Stimulated activated CD8-positive, alpha-beta memory T cell treated with anti-CD3 and anti-CD28 coated beads, Interleukin-4, amount 100 ng/mL, for 4 hours (primary cell): ENCODE data around the gene FAM171A1.
A peak's percentile ranks its signal among the peaks of the same experiment; 100 is the strongest.
"Not testable (repeated sequence)": the region's sequence is repeated elsewhere in the genome, so short reads cannot be mapped to it uniquely, and the experiment has no call there.

Source experiments
- DNase-seq, 2 donors: peaks; one replicate each; pipeline ENCODE4 v3.0.0-alpha.2; 2020; ENCODE audit warnings: low read depth in 2 of 2, low spot score in 1 of 2

Gene FAM171A1

GRCh38 chr10:15370856-15371701 lies at the start of gene FAM171A1:
Gene FAM171A1 (minus strand): TSS chr10:15371289. CDS start chr10:15371052, 237 bp downstream.
- DNase-seq: peak in 1 of 2 donors; percentile 3

- no peak for DNase-seq
Measured at GRCh38 chr10:15420858-15421257, 49.8 kb upstream of the FAM171A1 start.

- no peak for DNase-seq
Measured at GRCh38 chr10:15419279-15419874, 48.3 kb upstream of the FAM171A1 start.

GRCh38 chr10:15416034-15416433 lies 44.9 kb upstream of the FAM171A1 start:
- DNase-seq: no peak

GRCh38 chr10:15411010-15411409 lies 39.9 kb upstream of the FAM171A1 start:
- no peak for DNase-seq

GRCh38 chr10:15409350-15409749 lies 38.3 kb upstream of the FAM171A1 start:
- DNase-seq: not testable (repeated sequence)

- no peak for DNase-seq
Measured at GRCh38 chr10:15408557-15408956, 37.5 kb upstream of the FAM171A1 start.

GRCh38 chr10:15405319-15405718 lies 34.2 kb upstream of the FAM171A1 start:
- DNase-seq: no peak

GRCh38 chr10:15401382-15401781 lies 30.3 kb upstream of the FAM171A1 start:
- no peak for DNase-seq

- not testable (repeated sequence) for DNase-seq
Measured at GRCh38 chr10:15400461-15400860, 29.4 kb upstream of the FAM171A1 start.

- no peak for DNase-seq
Measured at GRCh38 chr10:15399060-15399661, 28.1 kb upstream of the FAM171A1 start.

- DNase-seq: no peak
Measured at GRCh38 chr10:15395935-15396334, 24.8 kb upstream of the FAM171A1 start.

- no peak for DNase-seq
Measured at GRCh38 chr10:15393139-15393825, 22.2 kb upstream of the FAM171A1 start.

- DNase-seq: no peak
Measured at GRCh38 chr10:15391491-15391890, 20.4 kb upstream of the FAM171A1 start.

- not testable (repeated sequence) for DNase-seq
Measured at GRCh38 chr10:15388172-15388571, 17.1 kb upstream of the FAM171A1 start.

- DNase-seq: no peak
Measured at GRCh38 chr10:15387021-15387420, 15.9 kb upstream of the FAM171A1 start.

GRCh38 chr10:15385552-15386455 lies 14.7 kb upstream of the FAM171A1 start:
- DNase-seq: no peak

- DNase-seq: no peak
Measured at GRCh38 chr10:15381420-15381819, 10.3 kb upstream of the FAM171A1 start.

GRCh38 chr10:15379078-15379477 lies 8.0 kb upstream of the FAM171A1 start:
- no peak for DNase-seq

GRCh38 chr10:15378569-15378968 lies 7.5 kb upstream of the FAM171A1 start:
- no peak for DNase-seq
